Liver (tissue), 9 donors: Measurements from ENCODE around the gene ILK. TPM values are rescaled to one million over a fixed set of nuclear protein-coding genes. Genes with fewer than 3 reads are reported as not detected.
A peak's percentile ranks its signal among the peaks of the same experiment; 100 is the strongest.

Experiments
- DNase-seq: peaks from one replicate; pipeline ENCODE4 v3.0.0-alpha.2; 2017; ENCODE audit warnings: low spot score
- H3K27ac ChIP-seq, 2 donors: one replicate each; pipeline ENCODE4 v1.7.0; 2013; ENCODE audit warnings: inconsistent platforms in 2 of 2, low read length in 2 of 2, control low read depth in 1 of 2, low read depth in 1 of 2, mild to moderate bottlenecking in 1 of 2
- H3K27me3 ChIP-seq, 4 donors: one replicate each; pipeline versions ENCODE4 v1.6.1 to v1.7.0; 2013; ENCODE audit warnings: low read length in 3 of 4, inconsistent platforms in 1 of 4, mild to moderate bottlenecking in 1 of 4, moderate library complexity in 1 of 4; ENCODE audit not compliant: control insufficient read depth in 4 of 4, insufficient read depth in 4 of 4
- H3K36me3 ChIP-seq, 4 donors: one replicate each; pipeline versions ENCODE4 v1.6.1 to v1.7.0; 2013; ENCODE audit warnings: low read length in 3 of 4, mild to moderate bottlenecking in 3 of 4, low read depth in 1 of 4, moderate library complexity in 1 of 4; ENCODE audit not compliant: control insufficient read depth in 4 of 4, insufficient read depth in 3 of 4
- H3K4me1 ChIP-seq, 4 donors: one replicate each; pipeline versions ENCODE4 v1.6.1 to v1.7.0; 2013; ENCODE audit warnings: low read length in 3 of 4, mild to moderate bottlenecking in 3 of 4, moderate library complexity in 1 of 4; ENCODE audit not compliant: control insufficient read depth in 4 of 4, insufficient read depth in 4 of 4
- H3K4me3 ChIP-seq, 3 donors: one replicate each; pipeline versions ENCODE4 v1.6.1 to v1.7.0; 2013; ENCODE audit warnings: low read length in 3 of 3, control low read depth in 1 of 3, low read depth in 1 of 3, mild to moderate bottlenecking in 1 of 3
- H3K9ac ChIP-seq, 2 donors: one replicate each; pipeline ENCODE4 v1.7.0; 2013; ENCODE audit warnings: low read length in 2 of 2, mild to moderate bottlenecking in 2 of 2, moderate library complexity in 2 of 2, control low read depth in 1 of 2, low read depth in 1 of 2
- H3K9me3 ChIP-seq, 4 donors: one replicate each; pipeline versions ENCODE4 v1.6.1 to v1.7.0; 2013; ENCODE audit warnings: low read length in 3 of 4; ENCODE audit not compliant: control insufficient read depth in 4 of 4
- EGR1 ChIP-seq, 2 donors: IDR thresholded peaks; 2 replicates each; pipeline ENCODE4 v1.6.1; 2016 to 2018; ENCODE audit warnings: antibody characterized with exemption in 2 of 2, low read depth in 2 of 2
- FOXA1 ChIP-seq: IDR thresholded peaks from 2 replicates; pipeline ENCODE4 v1.6.1; 2016; ENCODE audit warnings: antibody characterized with exemption
- FOXA2 ChIP-seq: IDR thresholded peaks from 2 replicates; pipeline ENCODE4 v1.6.1; 2016; ENCODE audit warnings: antibody characterized with exemption
- GABPA ChIP-seq, 2 donors: IDR thresholded peaks in 1 of 2; conservative IDR thresholded peaks in 1 of 2; 2 replicates each; pipeline ENCODE4 v1.6.1; 2016; ENCODE audit warnings: antibody characterized with exemption in 2 of 2, mild to moderate bottlenecking in 1 of 2, moderate library complexity in 1 of 2
- HNF4A ChIP-seq, 2 donors: conservative IDR thresholded peaks; 2 replicates each; pipeline ENCODE4 v1.6.1; 2016; ENCODE audit warnings: antibody characterized with exemption in 2 of 2, mild to moderate bottlenecking in 2 of 2
- HNF4G ChIP-seq: IDR thresholded peaks from 2 replicates; pipeline ENCODE4 v1.6.1; 2016; ENCODE audit warnings: antibody characterized with exemption
- JUND ChIP-seq, 2 donors: IDR thresholded peaks; 2 replicates each; pipeline ENCODE4 v1.6.1; 2016; ENCODE audit warnings: antibody characterized with exemption in 2 of 2
- NR2F2 ChIP-seq: IDR thresholded peaks from 2 replicates; pipeline ENCODE4 v1.6.1; 2016; ENCODE audit warnings: antibody characterized with exemption
- RAD21 ChIP-seq, 2 donors: IDR thresholded peaks; 2 replicates each; pipeline ENCODE4 v1.6.1; 2016; ENCODE audit warnings: antibody characterized with exemption in 2 of 2, mild to moderate bottlenecking in 2 of 2
- RXRA ChIP-seq, 2 donors: IDR thresholded peaks; 2 replicates each; pipeline ENCODE4 v1.6.1; 2017 to 2018; ENCODE audit warnings: antibody characterized with exemption in 2 of 2, mild to moderate bottlenecking in 1 of 2
- SP1 ChIP-seq: IDR thresholded peaks from 2 replicates; pipeline ENCODE4 v1.6.1; 2018; ENCODE audit warnings: antibody characterized with exemption, mild to moderate bottlenecking
- TAF1 ChIP-seq: conservative IDR thresholded peaks from 2 replicates; pipeline ENCODE4 v1.6.1; 2016; ENCODE audit warnings: antibody characterized with exemption, mild to moderate bottlenecking
- YY1 ChIP-seq: IDR thresholded peaks from 2 replicates; pipeline ENCODE4 v1.6.1; 2016; ENCODE audit warnings: antibody characterized with exemption, mild to moderate bottlenecking
- WGBS: extraction: QIAGEN DNeasy Blood & Tissue Kit; methylation state at CpG from one replicate; pipeline ENCODE4 v1.1.7; 2013; 5-methylcytosine and 5-hydroxymethylcytosine counted together
- polyA plus RNA-seq, 2 donors: library from polyadenylated mRNA; stranded (reverse) in 1 of 2; unstranded in 1 of 2; fragments of 200-250 nt in 1 of 2; fragments of >200 nt in 1 of 2; fragmentation: Nextera tagmentation in 1 of 2; extraction: Ambion mirVana in 1 of 2; gene quantifications; one replicate each; pipeline versions ENCODE4 v1.2.1 to v1.2.3, GENCODE V29; 2013 to 2015
- total RNA-seq, 2 donors: library from RNA; depleted of rRNA; stranded (reverse); fragments of >200 nt; gene quantifications; one replicate each; pipeline ENCODE4 v1.2.3, GENCODE V29; 2014
- TF ChIP-seq, protein P1 (sequence below): IDR thresholded peaks from 2 replicates; pipeline ENCODE4 v1.6.1; 2016; ENCODE audit warnings: antibody characterized with exemption
- TF ChIP-seq, protein P2 (sequence below): IDR thresholded peaks from 2 replicates; pipeline ENCODE4 v1.6.1; 2016; ENCODE audit warnings: antibody characterized with exemption
- TF ChIP-seq, protein P3 (sequence below): IDR thresholded peaks from 2 replicates; pipeline ENCODE4 v1.6.1; 2016; ENCODE audit warnings: antibody characterized with exemption, mild to moderate bottlenecking
- TF ChIP-seq, protein P4 (sequence below): IDR thresholded peaks from 2 replicates; pipeline ENCODE4 v1.6.1; 2016; ENCODE audit warnings: antibody characterized with exemption
- TF ChIP-seq, protein P5 (sequence below): fragments of 150-350 bp; IDR thresholded peaks from 2 replicates; pipeline ENCODE4 v1.5.1; 2017; ENCODE audit warnings: improper control_type of control experiment, low read depth, low read length; ENCODE audit not compliant: missing input control
- donor health status: healthy.
- donor health status: healthy.
- donor health status: healthy.
- donor health status: healthy.
- donor health status: healthy.

ILK gene
- total and polyA plus RNA-seq, 4 donors, result 29.6 to 69.1 (median 48.2) TPM

DNA sequence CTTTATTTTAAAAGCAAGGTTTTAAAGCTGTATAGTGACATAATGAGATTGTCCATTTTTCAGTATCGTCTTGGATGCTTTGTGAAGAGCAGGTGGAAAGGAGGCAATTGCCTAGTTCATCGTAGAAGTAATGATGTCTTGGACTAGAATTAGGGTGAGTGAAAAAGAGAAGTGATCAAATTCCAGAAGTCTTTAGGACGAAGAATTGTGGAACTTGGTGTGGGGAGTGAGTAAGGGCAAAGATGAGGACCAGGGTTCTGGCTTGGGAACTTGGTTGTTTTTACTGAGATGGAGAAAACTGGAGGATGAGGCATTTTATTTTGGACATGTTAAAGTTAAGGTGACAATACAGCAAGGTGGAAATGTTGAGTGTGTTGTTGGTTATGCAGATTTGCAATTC, 1.2 kb downstream of the ILK start:
- H3K27me3 ChIP-seq, result no peaks in the 10 kb centered on the region
- peaks cover 5 to 38% (median 24%) of the 10 kb centered on the region in 4 donors for H3K36me3 ChIP-seq
- H3K4me1 ChIP-seq, result peaks cover 7 to 57% (median 41%) of the 10 kb centered on the region in 4 donors
- peak; percentile 9 for DNase-seq
- peak overlapping the region; percentile 66 to 94 for H3K27ac ChIP-seq
- H3K9me3 ChIP-seq, result no peaks in the 10 kb centered on the region
- peak overlapping the region; percentile 41 to 95 for H3K9ac ChIP-seq
- WGBS, result 58% methylated on average over 3 of the region's 3 CpGs
- H3K4me3 ChIP-seq, result peak overlapping the region in 2 of 3 donors; percentile 59 to 98
- TF ChIP-seq, protein P1, sequence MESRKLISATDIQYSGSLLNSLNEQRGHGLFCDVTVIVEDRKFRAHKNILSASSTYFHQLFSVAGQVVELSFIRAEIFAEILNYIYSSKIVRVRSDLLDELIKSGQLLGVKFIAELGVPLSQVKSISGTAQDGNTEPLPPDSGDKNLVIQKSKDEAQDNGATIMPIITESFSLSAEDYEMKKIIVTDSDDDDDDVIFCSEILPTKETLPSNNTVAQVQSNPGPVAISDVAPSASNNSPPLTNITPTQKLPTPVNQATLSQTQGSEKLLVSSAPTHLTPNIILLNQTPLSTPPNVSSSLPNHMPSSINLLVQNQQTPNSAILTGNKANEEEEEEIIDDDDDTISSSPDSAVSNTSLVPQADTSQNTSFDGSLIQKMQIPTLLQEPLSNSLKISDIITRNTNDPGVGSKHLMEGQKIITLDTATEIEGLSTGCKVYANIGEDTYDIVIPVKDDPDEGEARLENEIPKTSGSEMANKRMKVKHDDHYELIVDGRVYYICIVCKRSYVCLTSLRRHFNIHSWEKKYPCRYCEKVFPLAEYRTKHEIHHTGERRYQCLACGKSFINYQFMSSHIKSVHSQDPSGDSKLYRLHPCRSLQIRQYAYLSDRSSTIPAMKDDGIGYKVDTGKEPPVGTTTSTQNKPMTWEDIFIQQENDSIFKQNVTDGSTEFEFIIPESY, result no peak
- TF ChIP-seq JUND (IDR thresholded peaks at IDR 0.05), result no peak
- no peak for TF ChIP-seq SP1
- TF ChIP-seq FOXA2, result no peak
- no peak for TF ChIP-seq EGR1 (IDR thresholded peaks at IDR 0.05; ENCODE audit: low read depth in 2 of 2)
- no peak for TF ChIP-seq YY1
- TF ChIP-seq, protein P2, sequence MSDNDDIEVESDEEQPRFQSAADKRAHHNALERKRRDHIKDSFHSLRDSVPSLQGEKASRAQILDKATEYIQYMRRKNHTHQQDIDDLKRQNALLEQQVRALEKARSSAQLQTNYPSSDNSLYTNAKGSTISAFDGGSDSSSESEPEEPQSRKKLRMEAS, result no peak
- no peak for TF ChIP-seq HNF4G
- TF ChIP-seq NR2F2, result no peak
- no peak for TF ChIP-seq FOXA1
- no peak for TF ChIP-seq RAD21 (IDR thresholded peaks at IDR 0.05)
- TF ChIP-seq TAF1, result no peak
- TF ChIP-seq, protein P3, sequence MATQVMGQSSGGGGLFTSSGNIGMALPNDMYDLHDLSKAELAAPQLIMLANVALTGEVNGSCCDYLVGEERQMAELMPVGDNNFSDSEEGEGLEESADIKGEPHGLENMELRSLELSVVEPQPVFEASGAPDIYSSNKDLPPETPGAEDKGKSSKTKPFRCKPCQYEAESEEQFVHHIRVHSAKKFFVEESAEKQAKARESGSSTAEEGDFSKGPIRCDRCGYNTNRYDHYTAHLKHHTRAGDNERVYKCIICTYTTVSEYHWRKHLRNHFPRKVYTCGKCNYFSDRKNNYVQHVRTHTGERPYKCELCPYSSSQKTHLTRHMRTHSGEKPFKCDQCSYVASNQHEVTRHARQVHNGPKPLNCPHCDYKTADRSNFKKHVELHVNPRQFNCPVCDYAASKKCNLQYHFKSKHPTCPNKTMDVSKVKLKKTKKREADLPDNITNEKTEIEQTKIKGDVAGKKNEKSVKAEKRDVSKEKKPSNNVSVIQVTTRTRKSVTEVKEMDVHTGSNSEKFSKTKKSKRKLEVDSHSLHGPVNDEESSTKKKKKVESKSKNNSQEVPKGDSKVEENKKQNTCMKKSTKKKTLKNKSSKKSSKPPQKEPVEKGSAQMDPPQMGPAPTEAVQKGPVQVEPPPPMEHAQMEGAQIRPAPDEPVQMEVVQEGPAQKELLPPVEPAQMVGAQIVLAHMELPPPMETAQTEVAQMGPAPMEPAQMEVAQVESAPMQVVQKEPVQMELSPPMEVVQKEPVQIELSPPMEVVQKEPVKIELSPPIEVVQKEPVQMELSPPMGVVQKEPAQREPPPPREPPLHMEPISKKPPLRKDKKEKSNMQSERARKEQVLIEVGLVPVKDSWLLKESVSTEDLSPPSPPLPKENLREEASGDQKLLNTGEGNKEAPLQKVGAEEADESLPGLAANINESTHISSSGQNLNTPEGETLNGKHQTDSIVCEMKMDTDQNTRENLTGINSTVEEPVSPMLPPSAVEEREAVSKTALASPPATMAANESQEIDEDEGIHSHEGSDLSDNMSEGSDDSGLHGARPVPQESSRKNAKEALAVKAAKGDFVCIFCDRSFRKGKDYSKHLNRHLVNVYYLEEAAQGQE, result no peak
- TF ChIP-seq GABPA (IDR thresholded peaks at IDR 0.05 in 1 of 2, conservative IDR thresholded peaks at IDR 0.05 in 1 of 2), result no peak
- TF ChIP-seq HNF4A (conservative IDR thresholded peaks at IDR 0.05), result no peak
- TF ChIP-seq, protein P4, sequence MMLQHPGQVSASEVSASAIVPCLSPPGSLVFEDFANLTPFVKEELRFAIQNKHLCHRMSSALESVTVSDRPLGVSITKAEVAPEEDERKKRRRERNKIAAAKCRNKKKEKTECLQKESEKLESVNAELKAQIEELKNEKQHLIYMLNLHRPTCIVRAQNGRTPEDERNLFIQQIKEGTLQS, result no peak
- TF ChIP-seq RXRA (IDR thresholded peaks at IDR 0.05), result no peak
- TF ChIP-seq, protein P5, sequence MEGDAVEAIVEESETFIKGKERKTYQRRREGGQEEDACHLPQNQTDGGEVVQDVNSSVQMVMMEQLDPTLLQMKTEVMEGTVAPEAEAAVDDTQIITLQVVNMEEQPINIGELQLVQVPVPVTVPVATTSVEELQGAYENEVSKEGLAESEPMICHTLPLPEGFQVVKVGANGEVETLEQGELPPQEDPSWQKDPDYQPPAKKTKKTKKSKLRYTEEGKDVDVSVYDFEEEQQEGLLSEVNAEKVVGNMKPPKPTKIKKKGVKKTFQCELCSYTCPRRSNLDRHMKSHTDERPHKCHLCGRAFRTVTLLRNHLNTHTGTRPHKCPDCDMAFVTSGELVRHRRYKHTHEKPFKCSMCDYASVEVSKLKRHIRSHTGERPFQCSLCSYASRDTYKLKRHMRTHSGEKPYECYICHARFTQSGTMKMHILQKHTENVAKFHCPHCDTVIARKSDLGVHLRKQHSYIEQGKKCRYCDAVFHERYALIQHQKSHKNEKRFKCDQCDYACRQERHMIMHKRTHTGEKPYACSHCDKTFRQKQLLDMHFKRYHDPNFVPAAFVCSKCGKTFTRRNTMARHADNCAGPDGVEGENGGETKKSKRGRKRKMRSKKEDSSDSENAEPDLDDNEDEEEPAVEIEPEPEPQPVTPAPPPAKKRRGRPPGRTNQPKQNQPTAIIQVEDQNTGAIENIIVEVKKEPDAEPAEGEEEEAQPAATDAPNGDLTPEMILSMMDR, result no peak
